Measurements from ENCODE around the gene PSRC1.

- TF ChIP-seq, protein P1, sequence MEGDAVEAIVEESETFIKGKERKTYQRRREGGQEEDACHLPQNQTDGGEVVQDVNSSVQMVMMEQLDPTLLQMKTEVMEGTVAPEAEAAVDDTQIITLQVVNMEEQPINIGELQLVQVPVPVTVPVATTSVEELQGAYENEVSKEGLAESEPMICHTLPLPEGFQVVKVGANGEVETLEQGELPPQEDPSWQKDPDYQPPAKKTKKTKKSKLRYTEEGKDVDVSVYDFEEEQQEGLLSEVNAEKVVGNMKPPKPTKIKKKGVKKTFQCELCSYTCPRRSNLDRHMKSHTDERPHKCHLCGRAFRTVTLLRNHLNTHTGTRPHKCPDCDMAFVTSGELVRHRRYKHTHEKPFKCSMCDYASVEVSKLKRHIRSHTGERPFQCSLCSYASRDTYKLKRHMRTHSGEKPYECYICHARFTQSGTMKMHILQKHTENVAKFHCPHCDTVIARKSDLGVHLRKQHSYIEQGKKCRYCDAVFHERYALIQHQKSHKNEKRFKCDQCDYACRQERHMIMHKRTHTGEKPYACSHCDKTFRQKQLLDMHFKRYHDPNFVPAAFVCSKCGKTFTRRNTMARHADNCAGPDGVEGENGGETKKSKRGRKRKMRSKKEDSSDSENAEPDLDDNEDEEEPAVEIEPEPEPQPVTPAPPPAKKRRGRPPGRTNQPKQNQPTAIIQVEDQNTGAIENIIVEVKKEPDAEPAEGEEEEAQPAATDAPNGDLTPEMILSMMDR (IDR thresholded peaks at IDR 0.05; ENCODE audit: low read depth, low read length), result no peak
- TF ChIP-seq POLR2A (IDR thresholded peaks at IDR 0.05; ENCODE audit: extremely low read depth, insufficient read length) (no peak), MYC (IDR thresholded peaks at IDR 0.05; ENCODE audit: low read depth, low read length) (no peak), MAX (IDR thresholded peaks at IDR 0.05; ENCODE audit: low read depth, low read length) (no peak)
Observed at GRCh38 chr1:109249654-109250401, 33.1 kb downstream of the PSRC1 start.

Data from NB4 (cell line).